ENCODE measurements around the gene NSUN7.

Gene NSUN7

GRCh38 chr4:40733752-40734151 is 16.0 kb upstream of the NSUN7 start:
- DNase-seq (ENCODE audit: low read depth in 2 of 2, low spot score in 1 of 2), result no peak

DNA sequence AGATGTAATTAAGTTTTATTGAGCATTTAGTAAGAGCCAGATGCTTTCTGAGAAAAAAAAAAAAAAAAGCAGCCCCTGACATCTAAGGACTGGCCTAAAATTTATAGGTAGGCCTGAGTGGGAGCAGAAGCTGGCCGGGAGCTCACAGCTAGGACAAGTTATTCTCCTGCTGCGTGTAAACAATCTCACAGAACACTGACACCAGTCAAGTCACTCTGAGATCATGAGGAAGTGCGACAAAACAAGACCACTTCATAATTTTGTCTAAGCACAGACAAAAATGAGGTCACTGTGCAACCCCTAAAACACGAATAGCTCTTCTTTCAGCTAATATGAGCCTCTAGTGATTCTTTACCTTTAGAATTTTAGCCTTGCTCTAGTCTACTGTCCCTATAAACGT is 15.3 kb upstream of the NSUN7 start:
- DNase-seq (ENCODE audit: low read depth in 2 of 2, low spot score in 1 of 2), result no peak

GRCh38 chr4:40736910-40737309 is 12.8 kb upstream of the NSUN7 start:
- DNase-seq (ENCODE audit: low read depth in 2 of 2, low spot score in 1 of 2), result no peak

GRCh38 chr4:40737879-40738278 is 11.9 kb upstream of the NSUN7 start:
- no peak for DNase-seq (ENCODE audit: low read depth in 2 of 2, low spot score in 1 of 2)

DNA sequence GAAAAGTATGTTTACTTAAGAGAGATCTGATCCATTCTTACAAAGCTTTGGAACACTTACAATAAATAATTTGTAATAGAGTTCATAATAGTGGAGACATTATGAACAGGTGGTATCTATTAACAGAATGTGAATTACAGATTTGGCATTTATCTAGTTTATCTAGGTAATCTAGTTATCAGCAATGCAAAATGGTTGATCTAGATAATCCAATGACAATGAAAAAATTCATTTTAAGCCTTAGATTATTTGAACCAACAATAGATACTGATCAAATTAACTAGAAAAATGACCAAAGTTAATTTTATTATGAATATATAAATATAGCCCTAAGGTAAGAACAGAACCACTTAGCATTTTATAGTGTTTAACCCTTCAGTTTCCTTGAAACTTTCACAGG is 10.4 kb upstream of the NSUN7 start:
- DNase-seq (ENCODE audit: low read depth in 2 of 2, low spot score in 1 of 2), result no peak

DNA sequence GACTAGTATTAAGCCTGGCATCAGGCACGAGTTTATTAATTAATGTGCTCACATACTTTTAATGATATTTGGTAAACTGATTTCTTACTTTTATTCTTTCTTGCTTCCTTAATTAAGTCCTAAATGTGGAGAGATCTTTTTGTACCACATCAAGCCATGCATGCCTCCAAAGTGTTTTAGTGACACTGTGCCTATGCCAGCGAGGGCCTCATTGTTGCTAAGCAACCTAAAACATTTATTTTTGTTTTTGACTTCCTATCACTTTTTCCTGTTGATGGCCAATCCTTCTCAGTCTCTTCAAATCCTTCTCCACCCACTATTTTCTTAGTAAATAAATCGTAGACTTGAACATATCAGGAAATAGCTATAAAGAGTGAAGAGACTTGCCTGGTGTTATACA is 5.5 kb upstream of the NSUN7 start:
- no peak for DNase-seq (ENCODE audit: low read depth in 2 of 2, low spot score in 1 of 2)

DNA sequence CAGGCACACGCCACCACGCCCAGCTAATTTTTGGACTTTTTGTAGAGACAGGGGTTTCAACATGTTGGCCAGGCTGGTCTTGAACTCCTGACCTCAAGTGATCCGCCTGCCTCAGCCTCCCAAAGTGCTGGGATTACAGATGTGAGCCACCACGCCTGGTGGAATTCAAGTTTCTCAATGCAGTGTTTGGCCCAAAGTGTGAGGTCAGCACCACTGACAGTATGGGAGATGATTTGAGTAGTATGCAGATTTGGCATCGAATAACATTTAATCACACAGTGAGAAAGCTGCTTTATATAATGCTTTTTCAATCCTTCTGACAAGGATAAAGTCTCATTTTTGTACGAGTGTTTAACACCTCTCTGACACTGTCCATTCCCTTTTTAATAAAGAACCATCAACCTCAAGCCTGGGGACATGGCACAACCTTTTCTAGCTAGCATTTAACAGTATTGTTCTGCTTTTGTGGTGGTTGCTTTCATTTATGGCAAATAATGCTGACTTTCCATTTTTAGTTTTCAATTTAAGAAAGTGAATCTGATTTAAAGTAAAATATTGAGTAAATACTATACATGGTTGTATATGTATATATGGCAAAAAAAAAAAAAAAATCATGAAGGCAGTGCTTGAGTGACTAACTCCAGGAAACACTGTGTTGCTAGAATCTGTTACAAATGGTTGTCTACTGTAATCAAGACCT is 4.3 kb upstream of the NSUN7 start:
- no peak for DNase-seq (ENCODE audit: low read depth in 2 of 2, low spot score in 1 of 2)

- no peak for DNase-seq (ENCODE audit: low read depth in 2 of 2, low spot score in 1 of 2)
Observed at GRCh38 chr4:40747207-40747835, 2.4 kb upstream of the NSUN7 start.

DNA sequence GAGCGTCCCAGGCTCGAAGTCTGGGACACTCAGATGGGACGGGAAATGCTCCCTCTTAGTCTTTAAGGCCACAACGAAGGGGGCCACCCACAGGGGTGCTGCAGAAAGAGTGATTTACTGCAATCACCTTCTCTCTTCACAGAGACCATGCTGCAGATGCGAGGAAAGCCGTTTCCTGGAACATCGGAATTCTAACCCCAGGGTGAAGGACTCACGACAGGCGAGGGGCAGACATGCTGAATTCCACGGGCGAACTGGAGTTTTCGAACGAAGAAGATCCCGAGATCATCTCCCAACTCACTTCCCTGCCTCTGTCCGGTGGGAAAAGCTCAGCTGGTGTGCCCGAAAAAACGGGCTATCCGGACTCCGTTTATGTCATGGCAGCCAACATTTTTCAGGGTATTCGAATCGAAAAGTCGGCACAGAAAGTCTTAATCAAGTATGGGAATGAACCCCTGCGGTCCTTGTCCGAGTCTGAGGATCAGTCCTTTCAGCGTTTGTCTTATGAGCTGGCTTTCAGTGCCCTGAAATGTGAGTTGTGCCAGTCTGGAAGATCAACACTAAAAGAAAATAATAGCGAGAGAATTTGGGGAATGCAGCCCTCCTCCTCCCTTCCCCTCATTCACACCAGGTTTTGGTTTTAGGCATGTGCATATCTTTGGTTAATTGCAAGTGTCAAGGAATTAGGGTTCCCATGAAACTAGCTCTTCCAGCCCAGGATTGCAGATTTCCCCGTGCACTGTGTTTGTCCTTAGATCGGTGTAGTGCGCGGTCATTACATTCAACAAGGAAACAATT is 905 bp downstream of the NSUN7 start:
- DNase-seq (ENCODE audit: low read depth in 2 of 2, low spot score in 1 of 2), result no peak

- DNase-seq (ENCODE audit: low read depth in 2 of 2, low spot score in 1 of 2), result no peak
Observed at GRCh38 chr4:40755616-40756015, 5.9 kb downstream of the NSUN7 start.

GRCh38 chr4:40763228-40763716 is 13.5 kb downstream of the NSUN7 start:
- DNase-seq (ENCODE audit: low read depth in 2 of 2, low spot score in 1 of 2), result no peak

DNA sequence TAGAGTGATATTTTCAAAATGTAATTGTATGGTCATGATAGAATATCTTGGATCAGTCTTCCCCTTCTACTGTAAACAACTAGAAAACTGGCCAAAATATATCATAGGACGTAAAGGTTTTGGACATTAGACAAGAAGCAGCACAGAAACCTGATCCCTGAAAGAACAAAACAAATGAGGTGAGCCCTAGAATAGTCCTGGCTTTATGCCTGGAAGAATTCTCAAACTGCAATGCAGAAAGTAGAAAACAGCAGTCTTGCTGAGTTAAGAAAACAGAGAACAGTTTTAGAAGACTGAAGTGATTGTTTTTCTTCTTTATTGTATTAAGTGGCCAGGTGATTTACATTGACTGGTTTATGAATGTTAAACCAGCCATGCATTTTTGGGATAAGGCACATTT is 19.5 kb downstream of the NSUN7 start:
- no peak for DNase-seq (ENCODE audit: low read depth in 2 of 2, low spot score in 1 of 2)

DNA sequence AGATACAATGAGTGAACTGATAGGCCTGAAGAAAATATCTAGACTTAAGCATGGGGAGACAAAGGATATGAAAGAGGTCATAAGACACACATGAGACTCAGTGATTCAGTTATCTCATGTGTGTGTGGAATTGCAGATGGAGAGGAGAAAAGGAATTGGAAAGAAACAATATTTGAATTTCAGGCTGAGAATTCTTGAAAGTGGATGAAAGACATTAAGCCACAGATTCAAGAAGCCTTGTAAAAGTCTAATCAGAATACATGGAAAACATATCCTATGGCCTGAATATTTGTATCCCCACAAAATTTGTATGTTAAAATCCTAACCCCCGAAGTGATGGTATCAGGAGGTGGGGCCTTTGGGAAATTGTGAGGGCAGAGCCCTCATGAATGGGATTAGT is 28.3 kb downstream of the NSUN7 start:
- no peak for DNase-seq (ENCODE audit: low read depth in 2 of 2, low spot score in 1 of 2)

GRCh38 chr4:40782876-40783275 is 33.1 kb downstream of the NSUN7 start:
- DNase-seq (ENCODE audit: low read depth in 2 of 2, low spot score in 1 of 2), result no peak

GRCh38 chr4:40785727-40786126 is 36.0 kb downstream of the NSUN7 start:
- DNase-seq (ENCODE audit: low read depth in 2 of 2, low spot score in 1 of 2), result no peak

GRCh38 chr4:40788331-40788730 is 38.6 kb downstream of the NSUN7 start:
- no peak for DNase-seq (ENCODE audit: low read depth in 2 of 2, low spot score in 1 of 2)

- DNase-seq (ENCODE audit: low read depth in 2 of 2, low spot score in 1 of 2), result no peak
Observed at GRCh38 chr4:40789031-40789430, 39.3 kb downstream of the NSUN7 start.

GRCh38 chr4:40789771-40790170 is 40.0 kb downstream of the NSUN7 start:
- DNase-seq (ENCODE audit: low read depth in 2 of 2, low spot score in 1 of 2), result no peak

DNA sequence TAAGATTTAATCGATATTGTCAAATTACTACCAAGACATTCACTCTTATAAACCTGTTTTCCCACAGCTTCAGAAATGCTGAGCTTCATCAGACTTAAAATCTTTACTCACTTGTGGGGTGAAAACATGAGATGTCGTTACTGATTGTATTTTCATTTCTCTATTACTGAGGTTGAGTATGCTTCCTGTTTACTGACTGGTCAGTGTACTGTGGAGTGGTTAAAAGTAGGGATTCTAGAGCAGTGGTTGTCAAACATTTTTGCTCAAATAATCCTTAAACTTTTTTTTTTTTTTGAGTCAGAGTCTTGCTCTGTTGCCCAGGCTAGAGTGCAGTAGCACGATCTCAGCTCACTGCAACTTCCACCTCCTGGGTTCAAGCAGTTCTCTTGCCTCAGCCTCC is 50.3 kb downstream of the NSUN7 start:
- DNase-seq (ENCODE audit: low read depth in 2 of 2, low spot score in 1 of 2), result no peak

GRCh38 chr4:40804598-40804997 is 54.8 kb downstream of the NSUN7 start:
- no peak for DNase-seq (ENCODE audit: low read depth in 2 of 2, low spot score in 1 of 2)

DNA sequence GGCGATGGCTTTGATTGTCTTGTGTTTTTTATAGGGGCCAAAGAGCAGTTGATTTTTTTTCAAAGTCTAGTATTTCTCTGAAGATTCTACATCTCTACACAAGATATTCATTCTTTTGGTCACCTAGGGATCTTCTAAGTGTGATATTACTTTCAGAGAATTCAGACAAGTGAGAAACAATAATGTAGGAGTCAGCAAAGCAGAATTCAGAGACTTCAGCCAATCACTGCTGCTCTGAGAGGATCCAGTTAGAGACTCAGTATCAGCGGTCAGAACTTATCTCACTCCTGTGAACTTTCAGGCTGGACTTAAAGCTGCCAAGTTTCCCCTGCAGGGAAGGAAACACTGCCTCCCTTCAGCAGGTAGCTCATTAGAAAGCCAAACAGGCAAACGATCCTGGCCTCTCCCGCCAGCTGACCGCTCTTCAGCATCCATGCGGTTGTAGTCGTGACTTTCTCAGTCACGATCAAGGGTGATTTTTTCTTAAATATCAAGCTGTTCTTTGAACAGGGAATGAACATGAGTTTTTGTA is 59.2 kb downstream of the NSUN7 start:
- no peak for DNase-seq (ENCODE audit: low read depth in 2 of 2, low spot score in 1 of 2)

DNA sequence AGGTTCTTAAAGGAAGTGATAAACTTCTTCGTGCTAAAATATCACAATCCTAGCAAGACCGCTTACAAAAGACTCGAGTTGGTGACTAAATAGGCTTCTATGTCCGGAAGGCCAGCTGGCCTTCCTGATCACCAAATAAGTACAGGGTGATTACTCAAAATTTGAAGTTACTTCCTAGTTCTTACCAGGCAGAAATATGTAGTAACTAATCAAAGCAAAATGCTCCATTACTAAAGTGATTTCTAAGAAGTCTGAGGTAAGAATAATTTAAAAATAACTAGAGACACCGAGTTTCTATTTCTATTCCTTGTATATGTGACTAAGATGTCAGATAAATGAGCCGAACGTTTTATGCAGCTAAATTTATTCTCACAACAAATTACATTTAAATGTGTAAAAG is 62.2 kb downstream of the NSUN7 start:
- no peak for DNase-seq (ENCODE audit: low read depth in 2 of 2, low spot score in 1 of 2)

All from stimulated activated CD8-positive, alpha-beta memory T cell treated with anti-CD3 and anti-CD28 coated beads, Interleukin-4, amount 100 ng/mL, for 1 hour (primary cell).